ENCODE measurements around the gene NGF.

The NGF gene

GRCh38 chr1:115277276-115277675 is 60.8 kb downstream of the NGF start:
- DNase-seq, result peak; percentile 2

GRCh38 chr1:115275216-115275615 is 62.8 kb downstream of the NGF start:
- DNase-seq, result peak; percentile 28

- DNase-seq, result no peak
Observed at GRCh38 chr1:115274467-115274866, 63.6 kb downstream of the NGF start.

GRCh38 chr1:115266729-115267421 is 71.2 kb downstream of the NGF start:
- no peak for DNase-seq

GRCh38 chr1:115265099-115265498 is 73.0 kb downstream of the NGF start:
- DNase-seq, result no peak

- DNase-seq, result no peak
Observed at GRCh38 chr1:115262886-115263285, 75.2 kb downstream of the NGF start.

GRCh38 chr1:115261496-115261895 is 76.6 kb downstream of the NGF start:
- DNase-seq, result no peak

GRCh38 chr1:115258302-115258866 is 79.7 kb downstream of the NGF start:
- no peak for DNase-seq

- DNase-seq, result no peak
Observed at GRCh38 chr1:115257591-115257990, 80.5 kb downstream of the NGF start.

- DNase-seq, result no peak
Observed at GRCh38 chr1:115255154-115255553, 82.9 kb downstream of the NGF start.

GRCh38 chr1:115252585-115252984 is 85.5 kb downstream of the NGF start:
- no peak for DNase-seq

GRCh38 chr1:115251856-115252255 is 86.2 kb downstream of the NGF start:
- DNase-seq, result no peak

- DNase-seq, result no peak
Observed at GRCh38 chr1:115251340-115251748, 86.7 kb downstream of the NGF start.

GRCh38 chr1:115246526-115246925 is 91.5 kb downstream of the NGF start:
- DNase-seq, result no peak

- no peak for DNase-seq
Observed at GRCh38 chr1:115245227-115245626, 92.8 kb downstream of the NGF start.

- no peak for DNase-seq
Observed at GRCh38 chr1:115242543-115242942, 95.5 kb downstream of the NGF start.

- DNase-seq, result no peak
Observed at GRCh38 chr1:115241309-115241708, 96.7 kb downstream of the NGF start.

- no peak for DNase-seq
Observed at GRCh38 chr1:115240297-115240696, 97.8 kb downstream of the NGF start.

GRCh38 chr1:115239426-115239825 is 98.6 kb downstream of the NGF start:
- no peak for DNase-seq

- no peak for DNase-seq
Observed at GRCh38 chr1:115239148-115239422, 99.0 kb downstream of the NGF start.

GRCh38 chr1:115238336-115239147 is 99.5 kb downstream of the NGF start:
- no peak for DNase-seq

GRCh38 chr1:115237507-115237906 is 100.5 kb downstream of the NGF start:
- DNase-seq, result no peak

- no peak for DNase-seq
Observed at GRCh38 chr1:115237023-115237422, 101.0 kb downstream of the NGF start.
